Tibial nerve (tissue), 4 donors: Measurements from ENCODE around the gene SHANK2. TPM values are rescaled to one million over a fixed set of nuclear protein-coding genes. Genes with fewer than 3 reads are reported as not detected.
"Not testable (repeated sequence)": the region's sequence is repeated elsewhere in the genome, so short reads cannot be mapped to it uniquely, and the experiment has no call there.

Source experiments
- DNase-seq, 2 donors: peaks; one replicate each; pipeline ENCODE4 v3.0.0-alpha.2; 2019; ENCODE audit warnings: low spot score in 2 of 2
- H3K27ac ChIP-seq, 4 donors: fragments of 200-600 bp; sonication (generic) in 3 of 4; one replicate each; pipeline ENCODE4 v1.5.1; 2017 to 2019; ENCODE audit warnings: mild to moderate bottlenecking in 1 of 4
- H3K27me3 ChIP-seq, 2 donors: fragments of 200-600 bp; sonication (generic) in 1 of 2; one replicate each; pipeline versions ENCODE4 v1.5.1 to v1.6.0; 2017 to 2019
- H3K36me3 ChIP-seq, 3 donors: fragments of 200-600 bp; sonication (generic); one replicate each; pipeline ENCODE4 v1.5.1; 2018 to 2019
- H3K4me1 ChIP-seq, 4 donors: fragments of 200-600 bp; sonication (generic) in 3 of 4; one replicate each; pipeline ENCODE4 v1.5.1; 2017 to 2019
- H3K4me3 ChIP-seq, 4 donors: fragments of 200-600 bp; sonication (generic) in 3 of 4; one replicate each; pipeline ENCODE4 v1.5.1; 2017 to 2019; ENCODE audit warnings: mild to moderate bottlenecking in 1 of 4, moderate library complexity in 1 of 4
- H3K9me3 ChIP-seq, 4 donors: fragments of 200-600 bp; sonication (generic) in 3 of 4; one replicate each; pipeline ENCODE4 v1.5.1; 2017 to 2019
- CTCF ChIP-seq, 5 experiments: fragments of 200-600 bp in 3 of 5; fragments of 450-650 bp in 2 of 5; sonication (generic) in 3 of 5; IDR thresholded peaks; one replicate each; pipeline ENCODE4 v1.5.1; 2016 to 2019; ENCODE audit warnings: antibody characterized with exemption in 5 of 5, mild to moderate bottlenecking in 3 of 5, moderate library complexity in 2 of 5
- EP300 ChIP-seq, 2 donors: sonication (generic); formaldehyde crosslinking; IDR thresholded peaks; one replicate each; pipeline ENCODE4 v1.6.1; 2017; ENCODE audit warnings: antibody characterized with exemption in 2 of 2, mild to moderate bottlenecking in 1 of 2
- POLR2A ChIP-seq, 2 donors: fragments of 450-650 bp; IDR thresholded peaks; one replicate each; pipeline ENCODE4 v1.6.1; 2017; ENCODE audit warnings: antibody characterized with exemption in 2 of 2, mild to moderate bottlenecking in 2 of 2, moderate library complexity in 2 of 2
- WGBS, 2 donors: methylation state at CpG; one replicate each; pipeline ENCODE4 v1.1.5; 2018; 5-methylcytosine and 5-hydroxymethylcytosine counted together
- total RNA-seq, 4 donors: library from RNA; depleted of rRNA; stranded (reverse); fragments of >200 nt; gene quantifications; one replicate each; pipeline ENCODE4 v1.1.0, GENCODE V29; 2016

Gene SHANK2
- total RNA-seq, 4 donors from 2014 or later = 0.20 to 2.0 (median 1.4) TPM

GRCh38 chr11:71235719-71236118 is 16.7 kb downstream of the SHANK2 start:
- no peaks in the 10 kb centered on the region for H3K36me3 ChIP-seq
- H3K27me3 ChIP-seq = no peaks in the 10 kb centered on the region
- no peak for DNase-seq
- H3K4me1 ChIP-seq = no peaks in the 10 kb centered on the region
- no peak overlapping the region for H3K4me3 ChIP-seq
- WGBS, 2 donors = 82 to 90% methylated on average over 8 of the region's 8 CpGs
- TF ChIP-seq CTCF (IDR thresholded peaks at IDR 0.05) = no peak
- TF ChIP-seq EP300 (IDR thresholded peaks at IDR 0.05) = no peak
- no peak for TF ChIP-seq POLR2A (IDR thresholded peaks at IDR 0.05)
- H3K9me3 ChIP-seq = peaks cover 0 to 3% (median 0%) of the 10 kb centered on the region in 4 donors
- H3K27ac ChIP-seq = no peak overlapping the region

- not testable (repeated sequence) for H3K27me3 ChIP-seq, H3K4me1 ChIP-seq, H3K4me3 ChIP-seq, H3K9me3 ChIP-seq, DNase-seq, H3K27ac ChIP-seq, H3K36me3 ChIP-seq
- 85 to 88% methylated on average over 20 to 22 of the region's 22 CpGs for WGBS, 2 donors
Observed at GRCh38 chr11:71233896-71234852, 18.2 kb downstream of the SHANK2 start.

- WGBS, 2 donors = 51 to 59% methylated on average over 3 of the region's 3 CpGs
- no peaks in the 10 kb centered on the region for H3K27me3 ChIP-seq
- peaks cover 0 to 15% (median 0%) of the 10 kb centered on the region in 4 donors for H3K9me3 ChIP-seq
- TF ChIP-seq EP300 (IDR thresholded peaks at IDR 0.05) (no peak), POLR2A (IDR thresholded peaks at IDR 0.05) (no peak), CTCF (IDR thresholded peaks at IDR 0.05) (no peak)
- no peak overlapping the region for H3K27ac ChIP-seq
- no peak for DNase-seq
- H3K4me1 ChIP-seq = no peaks in the 10 kb centered on the region
- no peaks in the 10 kb centered on the region for H3K36me3 ChIP-seq
- H3K4me3 ChIP-seq = no peak overlapping the region
Observed at GRCh38 chr11:71232364-71232763, 20.0 kb downstream of the SHANK2 start.

GRCh38 chr11:71228961-71229360 is 23.4 kb downstream of the SHANK2 start:
- Histone ChIP-seq H3K9me3 (peaks cover 0 to 49% (median 0%) of the 10 kb centered on the region in 4 donors), H3K4me3 (no peak overlapping the region), H3K27me3 (no peaks in the 10 kb centered on the region), H3K27ac (no peak overlapping the region), H3K36me3 (no peaks in the 10 kb centered on the region), H3K4me1 (no peaks in the 10 kb centered on the region)
- no peak for TF ChIP-seq EP300 (IDR thresholded peaks at IDR 0.05)
- no peak for TF ChIP-seq POLR2A (IDR thresholded peaks at IDR 0.05)
- no peak for TF ChIP-seq CTCF (IDR thresholded peaks at IDR 0.05)
- WGBS, 2 donors = 81 to 82% methylated on average over 1 of the region's 1 CpG
- DNase-seq = no peak

- Histone ChIP-seq H3K36me3 (no peaks in the 10 kb centered on the region), H3K4me3 (no peak overlapping the region), H3K9me3 (peaks cover 0 to 54% (median 0%) of the 10 kb centered on the region in 4 donors), H3K4me1 (no peaks in the 10 kb centered on the region), H3K27ac (no peak overlapping the region), H3K27me3 (no peaks in the 10 kb centered on the region)
- no peak for TF ChIP-seq POLR2A (IDR thresholded peaks at IDR 0.05)
- no peak for TF ChIP-seq CTCF (IDR thresholded peaks at IDR 0.05)
- TF ChIP-seq EP300 (IDR thresholded peaks at IDR 0.05) = no peak
- no peak for DNase-seq
- WGBS, 2 donors = 26 to 34% methylated on average over 1 of the region's 1 CpG
Observed at GRCh38 chr11:71227058-71227659, 25.2 kb downstream of the SHANK2 start.
